SU-DHL-6 (cell line): ENCODE measurements around the gene FBN1.

ENCODE experiments used
- H2AFZ ChIP-seq: fragments of 200-600 bp; sonication (generic); 2 replicates; pipeline ENCODE4 v1.6.1; 2014; ENCODE audit warnings: low read depth, mild to moderate bottlenecking, moderate library complexity, mixed read lengths, antibody characterized with exemption, low read length; ENCODE audit not compliant: severe bottlenecking
- H3F3A ChIP-seq: fragments of 200-600 bp; shearing (Covaris generic); 2 replicates; pipeline ENCODE4 v1.6.0; 2016; ENCODE audit warnings: antibody characterized with exemption, mild to moderate bottlenecking; ENCODE audit not compliant: insufficient read depth
- H3K27ac ChIP-seq: fragments of 200-600 bp; sonication (generic); 2 replicates; pipeline ENCODE4 v1.5.1; 2016; ENCODE audit warnings: low read depth, mild to moderate bottlenecking, low read length, moderate library complexity, mixed read lengths
- H3K27me3 ChIP-seq: fragments of 200-600 bp; sonication (generic), shearing (Covaris generic); 2 replicates; pipeline ENCODE4 v1.6.0; 2014; ENCODE audit warnings: mild to moderate bottlenecking, low read length
- H3K36me3 ChIP-seq: fragments of 200-600 bp; sonication (generic); 2 replicates; pipeline ENCODE4 v1.6.1; 2014; ENCODE audit warnings: mild to moderate bottlenecking, low read length, mixed read lengths
- H3K4me2 ChIP-seq: fragments of 300-600, 200-600 bp; shearing (Covaris generic), sonication (generic); 2 replicates; pipeline ENCODE4 v1.6.0; 2014; ENCODE audit warnings: low read length, low read depth, mild to moderate bottlenecking; ENCODE audit not compliant: poor library complexity, severe bottlenecking
- H3K4me3 ChIP-seq: fragments of 200-600 bp; sonication (generic); 2 replicates; pipeline ENCODE4 v1.5.1; 2014; ENCODE audit warnings: antibody characterized with exemption, low read length, mild to moderate bottlenecking, mixed read lengths; ENCODE audit not compliant: insufficient read depth, poor library complexity, severe bottlenecking
- H3K79me2 ChIP-seq: fragments of 200-600 bp; sonication (generic); 2 replicates; pipeline ENCODE4 v1.6.1; 2014; ENCODE audit warnings: mild to moderate bottlenecking, low read length, moderate library complexity; ENCODE audit not compliant: insufficient read depth
- H3K9ac ChIP-seq: fragments of 200-600 bp; sonication (generic); 2 replicates; pipeline ENCODE4 v1.7.0; 2014; ENCODE audit warnings: mild to moderate bottlenecking, low read length
- H3K9me2 ChIP-seq: fragments of 200-600 bp; sonication (generic); replicated peaks from 2 replicates; pipeline ENCODE4 v1.6.1; 2014; ENCODE audit warnings: low read length; ENCODE audit not compliant: insufficient read depth
- H3K9me3 ChIP-seq: fragments of 200-600 bp; sonication (generic); 2 replicates; pipeline ENCODE4 v1.6.1; 2014; ENCODE audit warnings: low read length, mixed read lengths; ENCODE audit not compliant: insufficient read depth
- H4K20me1 ChIP-seq: fragments of 200-600 bp; sonication (generic); 2 replicates; pipeline ENCODE4 v1.6.1; 2014; ENCODE audit warnings: low read depth, mild to moderate bottlenecking, antibody characterized with exemption, low read length, moderate library complexity, mixed read lengths
- EZH2phosphoT487 ChIP-seq: fragments of 200-600 bp; sonication (generic), shearing (Covaris generic); conservative IDR thresholded peaks from 2 replicates; pipeline ENCODE4 v1.6.1; 2018; ENCODE audit warnings: mild to moderate bottlenecking, antibody characterized with exemption, low read length, moderate library complexity, mixed read lengths
- TF ChIP-seq, protein P1 (sequence below): fragments of 200-600 bp; sonication (generic); IDR thresholded peaks from one replicate; pipeline ENCODE4 v1.5.1; 2017; ENCODE audit warnings: antibody characterized with exemption, mild to moderate bottlenecking, low read length, moderate library complexity; ENCODE audit not compliant: insufficient read depth, poor library complexity, severe bottlenecking

The FBN1 gene

DNA sequence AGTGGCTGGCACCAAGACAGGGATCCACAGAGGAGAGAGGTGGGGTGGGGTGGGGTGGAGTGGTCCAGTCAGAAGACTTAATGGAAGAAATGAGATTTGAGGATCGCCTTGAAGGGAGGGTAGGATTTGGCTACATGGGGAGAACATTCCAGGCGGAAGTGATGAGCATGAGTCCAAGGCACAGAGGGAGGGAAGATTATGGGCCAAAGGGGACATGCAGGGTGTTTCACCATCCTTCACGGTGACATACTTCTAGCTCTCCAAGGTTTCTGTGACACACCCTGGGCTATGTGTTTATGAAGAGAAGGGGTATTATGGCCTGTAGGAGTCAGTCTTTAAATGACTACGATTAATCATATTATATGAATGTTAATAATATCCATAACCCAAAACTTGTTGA, 7.7 kb upstream of the FBN1 start:
- H3K9ac ChIP-seq, result no peak overlapping the region
- H2AFZ ChIP-seq, result no peak overlapping the region
- H3K9me3 ChIP-seq, result no peaks in the 10 kb centered on the region
- no peaks in the 10 kb centered on the region for H3K36me3 ChIP-seq
- H3K9me2 ChIP-seq, result no peaks in the 10 kb centered on the region
- no peaks in the 10 kb centered on the region for H3K27me3 ChIP-seq
- no peaks in the 10 kb centered on the region for H3F3A ChIP-seq
- no peak overlapping the region for H3K4me2 ChIP-seq
- no peak overlapping the region for H3K27ac ChIP-seq
- no peak for TF ChIP-seq EZH2phosphoT487
- TF ChIP-seq, protein P1, sequence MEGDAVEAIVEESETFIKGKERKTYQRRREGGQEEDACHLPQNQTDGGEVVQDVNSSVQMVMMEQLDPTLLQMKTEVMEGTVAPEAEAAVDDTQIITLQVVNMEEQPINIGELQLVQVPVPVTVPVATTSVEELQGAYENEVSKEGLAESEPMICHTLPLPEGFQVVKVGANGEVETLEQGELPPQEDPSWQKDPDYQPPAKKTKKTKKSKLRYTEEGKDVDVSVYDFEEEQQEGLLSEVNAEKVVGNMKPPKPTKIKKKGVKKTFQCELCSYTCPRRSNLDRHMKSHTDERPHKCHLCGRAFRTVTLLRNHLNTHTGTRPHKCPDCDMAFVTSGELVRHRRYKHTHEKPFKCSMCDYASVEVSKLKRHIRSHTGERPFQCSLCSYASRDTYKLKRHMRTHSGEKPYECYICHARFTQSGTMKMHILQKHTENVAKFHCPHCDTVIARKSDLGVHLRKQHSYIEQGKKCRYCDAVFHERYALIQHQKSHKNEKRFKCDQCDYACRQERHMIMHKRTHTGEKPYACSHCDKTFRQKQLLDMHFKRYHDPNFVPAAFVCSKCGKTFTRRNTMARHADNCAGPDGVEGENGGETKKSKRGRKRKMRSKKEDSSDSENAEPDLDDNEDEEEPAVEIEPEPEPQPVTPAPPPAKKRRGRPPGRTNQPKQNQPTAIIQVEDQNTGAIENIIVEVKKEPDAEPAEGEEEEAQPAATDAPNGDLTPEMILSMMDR, result no peak
- no peaks in the 10 kb centered on the region for H4K20me1 ChIP-seq
- no peak overlapping the region for H3K4me3 ChIP-seq
- no peaks in the 10 kb centered on the region for H3K79me2 ChIP-seq

GRCh38 chr15:48652510-48653076, 7.1 kb upstream of the FBN1 start:
- H4K20me1 ChIP-seq, result no peaks in the 10 kb centered on the region
- no peak overlapping the region for H3K4me2 ChIP-seq
- H3K79me2 ChIP-seq, result no peaks in the 10 kb centered on the region
- H3K27ac ChIP-seq, result no peak overlapping the region
- TF ChIP-seq, protein P1, result no peak
- no peak for TF ChIP-seq EZH2phosphoT487
- H3K9me2 ChIP-seq, result no peaks in the 10 kb centered on the region
- H3K27me3 ChIP-seq, result no peaks in the 10 kb centered on the region
- H3K36me3 ChIP-seq, result no peaks in the 10 kb centered on the region
- no peaks in the 10 kb centered on the region for H3K9me3 ChIP-seq
- H3F3A ChIP-seq, result no peaks in the 10 kb centered on the region
- H3K4me3 ChIP-seq, result no peak overlapping the region
- no peak overlapping the region for H3K9ac ChIP-seq
- H2AFZ ChIP-seq, result no peak overlapping the region

DNA sequence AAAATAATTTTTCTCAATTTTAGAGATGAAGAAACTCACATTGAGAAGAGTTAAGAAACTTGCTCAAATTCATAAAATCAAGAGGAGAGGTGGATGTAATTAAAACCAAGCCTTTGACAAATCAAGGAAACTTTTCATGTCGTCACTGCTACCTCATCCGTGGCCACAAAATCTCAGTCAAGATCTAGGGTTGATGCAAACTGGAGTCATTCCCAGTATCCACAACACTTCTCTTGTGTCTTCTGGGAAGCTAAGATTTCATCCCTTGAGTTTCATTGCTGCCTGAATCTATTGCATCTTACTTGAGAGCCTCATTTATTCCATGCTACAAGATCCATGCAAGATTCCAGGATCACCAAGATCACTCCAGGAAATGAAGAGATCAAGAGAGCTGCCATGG, 5.4 kb upstream of the FBN1 start:
- no peaks in the 10 kb centered on the region for H3K9me2 ChIP-seq
- H2AFZ ChIP-seq, result no peak overlapping the region
- H3K4me2 ChIP-seq, result no peak overlapping the region
- H3K4me3 ChIP-seq, result no peak overlapping the region
- H3K27ac ChIP-seq, result no peak overlapping the region
- H3K27me3 ChIP-seq, result no peaks in the 10 kb centered on the region
- no peak overlapping the region for H3K9ac ChIP-seq
- no peaks in the 10 kb centered on the region for H3F3A ChIP-seq
- no peaks in the 10 kb centered on the region for H4K20me1 ChIP-seq
- H3K36me3 ChIP-seq, result no peaks in the 10 kb centered on the region
- TF ChIP-seq, protein P1, result no peak
- no peak for TF ChIP-seq EZH2phosphoT487
- H3K9me3 ChIP-seq, result no peaks in the 10 kb centered on the region
- H3K79me2 ChIP-seq, result no peaks in the 10 kb centered on the region
